Measurements from ENCODE around the gene EXOC4.

GRCh38 chr7:133776266-133776665 lies 523.4 kb downstream of the EXOC4 start:
- TF ChIP-seq, protein P1, sequence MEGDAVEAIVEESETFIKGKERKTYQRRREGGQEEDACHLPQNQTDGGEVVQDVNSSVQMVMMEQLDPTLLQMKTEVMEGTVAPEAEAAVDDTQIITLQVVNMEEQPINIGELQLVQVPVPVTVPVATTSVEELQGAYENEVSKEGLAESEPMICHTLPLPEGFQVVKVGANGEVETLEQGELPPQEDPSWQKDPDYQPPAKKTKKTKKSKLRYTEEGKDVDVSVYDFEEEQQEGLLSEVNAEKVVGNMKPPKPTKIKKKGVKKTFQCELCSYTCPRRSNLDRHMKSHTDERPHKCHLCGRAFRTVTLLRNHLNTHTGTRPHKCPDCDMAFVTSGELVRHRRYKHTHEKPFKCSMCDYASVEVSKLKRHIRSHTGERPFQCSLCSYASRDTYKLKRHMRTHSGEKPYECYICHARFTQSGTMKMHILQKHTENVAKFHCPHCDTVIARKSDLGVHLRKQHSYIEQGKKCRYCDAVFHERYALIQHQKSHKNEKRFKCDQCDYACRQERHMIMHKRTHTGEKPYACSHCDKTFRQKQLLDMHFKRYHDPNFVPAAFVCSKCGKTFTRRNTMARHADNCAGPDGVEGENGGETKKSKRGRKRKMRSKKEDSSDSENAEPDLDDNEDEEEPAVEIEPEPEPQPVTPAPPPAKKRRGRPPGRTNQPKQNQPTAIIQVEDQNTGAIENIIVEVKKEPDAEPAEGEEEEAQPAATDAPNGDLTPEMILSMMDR (IDR thresholded peaks at IDR 0.05; ENCODE audit: low read length): no peak
- no peak for TF ChIP-seq EZH2 (IDR thresholded peaks at IDR 0.05; ENCODE audit: borderline replicate concordance, low read length)

All from OCI-LY1 (cell line).